Measurements from ENCODE around the gene SNTG2. TPM values are rescaled to one million over a fixed set of nuclear protein-coding genes. Genes with fewer than 3 reads are reported as not detected.
"Not testable (repeated sequence)": the region's sequence is repeated elsewhere in the genome, so short reads cannot be mapped to it uniquely, and the experiment has no call there.

The SNTG2 gene
- total RNA-seq, 1 experiment from 2014 or later, result not detected

GRCh38 chr2:1173528-1173927, 222.9 kb downstream of the SNTG2 start:
- no peak for DNase-seq (ENCODE audit: low spot score)

GRCh38 chr2:1181893-1182292, 231.2 kb downstream of the SNTG2 start:
- no peak for DNase-seq (ENCODE audit: low spot score)

GRCh38 chr2:1183300-1183699, 232.7 kb downstream of the SNTG2 start:
- no peak for DNase-seq (ENCODE audit: low spot score)

- DNase-seq (ENCODE audit: low spot score), result no peak
Observed at GRCh38 chr2:1186421-1186820, 235.8 kb downstream of the SNTG2 start.

GRCh38 chr2:1187189-1187588, 236.5 kb downstream of the SNTG2 start:
- DNase-seq (ENCODE audit: low spot score), result no peak

GRCh38 chr2:1192121-1192520, 241.5 kb downstream of the SNTG2 start:
- DNase-seq (ENCODE audit: low spot score), result no peak

- no peak for DNase-seq (ENCODE audit: low spot score)
Observed at GRCh38 chr2:1193801-1194200, 243.2 kb downstream of the SNTG2 start.

GRCh38 chr2:1203772-1204171, 253.1 kb downstream of the SNTG2 start:
- DNase-seq (ENCODE audit: low spot score), result no peak

GRCh38 chr2:1205853-1206252, 255.2 kb downstream of the SNTG2 start:
- no peak for DNase-seq (ENCODE audit: low spot score)

- DNase-seq (ENCODE audit: low spot score), result no peak
Observed at GRCh38 chr2:1207962-1208510, 257.4 kb downstream of the SNTG2 start.

GRCh38 chr2:1208522-1208921, 257.9 kb downstream of the SNTG2 start:
- no peak for DNase-seq (ENCODE audit: low spot score)

- DNase-seq (ENCODE audit: low spot score), result no peak
Observed at GRCh38 chr2:1209246-1209645, 258.6 kb downstream of the SNTG2 start.

- no peak for DNase-seq (ENCODE audit: low spot score)
Observed at GRCh38 chr2:1209761-1210160, 259.1 kb downstream of the SNTG2 start.

GRCh38 chr2:1210352-1210751, 259.7 kb downstream of the SNTG2 start:
- DNase-seq (ENCODE audit: low spot score), result no peak

GRCh38 chr2:1219901-1220573, 269.4 kb downstream of the SNTG2 start:
- no peak for DNase-seq (ENCODE audit: low spot score)

GRCh38 chr2:1222056-1222455, 271.4 kb downstream of the SNTG2 start:
- DNase-seq (ENCODE audit: low spot score), result no peak

GRCh38 chr2:1223791-1224190, 273.1 kb downstream of the SNTG2 start:
- DNase-seq (ENCODE audit: low spot score), result no peak

GRCh38 chr2:1224901-1225300, 274.3 kb downstream of the SNTG2 start:
- no peak for DNase-seq (ENCODE audit: low spot score)

GRCh38 chr2:1226766-1227165, 276.1 kb downstream of the SNTG2 start:
- no peak for DNase-seq (ENCODE audit: low spot score)

- no peak for DNase-seq (ENCODE audit: low spot score)
Observed at GRCh38 chr2:1227274-1227900, 276.7 kb downstream of the SNTG2 start.

- DNase-seq (ENCODE audit: low spot score), result not testable (repeated sequence)
Observed at GRCh38 chr2:1229596-1229995, 278.9 kb downstream of the SNTG2 start.

GRCh38 chr2:1230155-1230893, 279.7 kb downstream of the SNTG2 start:
- DNase-seq (ENCODE audit: low spot score), result no peak
